Activated naive CD4-positive, alpha-beta T cell treated with anti-CD3 and anti-CD28 coated beads, Interleukin-2, amount 50 U/mL, for 24 hours (primary cell): ENCODE data around the gene PCDH20.
"Not testable (repeated sequence)": the region's sequence is repeated elsewhere in the genome, so short reads cannot be mapped to it uniquely, and the experiment has no call there.

Source experiments
- H3K27ac Mint-ChIP-seq: one replicate; pipeline ENCODE4 v1.8.0; 2021; ENCODE audit warnings: mild to moderate bottlenecking, mixed read lengths
- H3K27me3 Mint-ChIP-seq: one replicate; pipeline ENCODE4 v1.8.0; 2021; ENCODE audit warnings: mixed read lengths
- H3K36me3 Mint-ChIP-seq: one replicate; pipeline ENCODE4 v1.8.0; 2021; ENCODE audit warnings: mixed read lengths
- H3K4me1 Mint-ChIP-seq: one replicate; pipeline ENCODE4 v1.8.0; 2021; ENCODE audit warnings: mixed read lengths
- H3K4me3 Mint-ChIP-seq: one replicate; pipeline ENCODE4 v1.8.0; 2021; ENCODE audit warnings: mild to moderate bottlenecking, mixed read lengths
- H3K9me3 Mint-ChIP-seq: one replicate; pipeline ENCODE4 v1.8.0; 2021; ENCODE audit warnings: mixed read lengths

PCDH20 gene

DNA sequence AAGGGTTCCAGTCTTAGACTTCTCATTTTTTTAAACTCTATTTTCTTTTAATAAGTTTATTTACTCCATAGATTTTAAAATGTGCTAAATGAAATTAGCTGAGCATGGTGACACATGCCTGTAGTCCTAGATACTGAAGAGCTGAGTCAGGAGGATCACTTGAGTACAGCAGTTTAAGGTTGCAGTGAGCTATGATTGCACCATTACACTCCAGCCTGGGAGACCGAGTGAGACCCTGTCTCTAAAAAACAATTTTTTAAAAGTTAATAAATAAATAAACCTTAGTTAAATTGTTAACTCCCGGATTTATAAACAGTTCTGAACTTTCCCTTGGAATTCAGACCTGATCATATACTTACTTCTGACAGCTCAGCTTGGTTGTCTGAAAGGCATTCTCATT lies 32.5 kb downstream of the PCDH20 start:
- no peaks in the 10 kb centered on the region for H3K9me3 Mint-ChIP-seq
- H3K4me3 Mint-ChIP-seq = no peak overlapping the region
- H3K27ac Mint-ChIP-seq = no peak overlapping the region
- H3K36me3 Mint-ChIP-seq = no peaks in the 10 kb centered on the region
- no peaks in the 10 kb centered on the region for H3K27me3 Mint-ChIP-seq
- no peaks in the 10 kb centered on the region for H3K4me1 Mint-ChIP-seq

DNA sequence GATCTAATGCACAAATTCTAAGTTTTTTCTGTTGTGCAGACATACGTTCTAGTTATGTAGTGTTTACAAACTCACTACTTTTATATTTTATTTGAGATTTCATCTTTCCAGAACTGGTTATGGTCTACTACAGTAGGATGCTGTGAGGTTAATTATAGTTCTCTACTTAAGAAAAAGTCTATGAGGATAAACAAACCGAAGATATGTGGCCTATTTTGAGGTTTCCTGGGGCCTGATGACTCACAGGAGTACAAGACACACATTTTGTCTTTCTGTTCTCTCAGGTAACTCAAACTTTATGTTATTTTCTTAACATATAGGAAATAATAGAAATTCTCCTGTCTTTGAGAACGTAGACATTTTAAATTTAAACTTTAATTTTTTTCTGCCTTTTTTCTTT lies 45.1 kb downstream of the PCDH20 start:
- no peaks in the 10 kb centered on the region for H3K4me1 Mint-ChIP-seq
- H3K27me3 Mint-ChIP-seq = no peaks in the 10 kb centered on the region
- no peaks in the 10 kb centered on the region for H3K36me3 Mint-ChIP-seq
- no peak overlapping the region for H3K27ac Mint-ChIP-seq
- H3K9me3 Mint-ChIP-seq = peaks cover 12% of the 10 kb centered on the region
- H3K4me3 Mint-ChIP-seq = no peak overlapping the region

DNA sequence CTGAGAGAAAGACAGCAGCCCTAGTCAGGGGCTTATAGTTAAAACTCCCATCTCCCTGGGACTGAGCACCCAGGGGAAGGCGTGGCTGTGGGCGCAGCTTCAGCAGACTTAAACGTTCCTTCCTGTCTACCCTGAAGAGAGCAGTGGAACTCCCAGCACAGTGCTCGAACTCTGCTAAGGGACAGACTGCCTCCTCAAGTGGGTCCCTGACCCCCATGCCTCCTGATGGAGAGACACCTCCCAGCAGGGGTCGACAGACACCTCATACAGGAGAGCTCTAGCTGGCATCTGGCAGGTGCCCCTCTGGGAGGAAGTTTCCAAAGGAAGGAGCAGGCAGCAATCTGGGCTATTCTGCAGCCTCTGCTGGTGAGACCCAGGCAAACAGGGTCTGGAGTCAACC lies 51.0 kb downstream of the PCDH20 start:
- not testable (repeated sequence) for H3K9me3 Mint-ChIP-seq, H3K27me3 Mint-ChIP-seq, H3K27ac Mint-ChIP-seq, H3K4me1 Mint-ChIP-seq, H3K36me3 Mint-ChIP-seq, H3K4me3 Mint-ChIP-seq

DNA sequence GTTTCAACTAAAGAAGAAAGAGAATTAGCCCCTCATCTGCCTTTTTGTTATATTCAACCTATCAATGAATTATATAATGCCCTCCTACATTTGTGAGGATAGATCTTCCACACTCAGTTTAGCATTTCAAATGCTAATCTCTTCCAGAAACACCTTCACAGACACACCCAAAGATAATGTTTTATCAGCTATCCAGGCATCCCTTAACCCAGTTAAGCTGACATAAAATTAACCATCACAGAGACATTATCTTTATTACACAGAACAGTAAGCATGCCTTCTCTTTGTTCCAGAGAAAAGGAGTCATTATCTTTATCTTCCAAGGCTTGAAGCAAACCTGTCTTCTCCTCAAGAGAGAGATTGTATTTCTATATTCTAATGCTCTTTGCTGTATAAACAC lies 53.1 kb downstream of the PCDH20 start:
- Mint-ChIP-seq H3K9me3 (peaks cover 6% of the 10 kb centered on the region), H3K4me1 (no peaks in the 10 kb centered on the region), H3K27ac (no peak overlapping the region), H3K4me3 (no peak overlapping the region), H3K36me3 (no peaks in the 10 kb centered on the region), H3K27me3 (no peaks in the 10 kb centered on the region)
